CD4-positive, CD25-positive, alpha-beta regulatory T cell (primary cell): ENCODE data around the gene IGSF3. TPM values are rescaled to one million over a fixed set of nuclear protein-coding genes. Genes with fewer than 3 reads are reported as not detected.

Source experiments
- ATAC-seq, 2 donors: fragments of 150-1000 bp; cut with Tn5 transposase; one replicate each; pipeline ENCODE4 v1.10.0; 2021; ENCODE audit warnings: low read depth in 2 of 2, moderate number of reproducible peaks in 2 of 2, moderate library complexity in 1 of 2
- DNase-seq, 3 donors: peaks; one replicate each; pipeline versions ENCODE4 v3.0.0 to v3.0.0-alpha.2; 2012 to 2022; ENCODE audit warnings: mixed read lengths in 1 of 3
- H3K27ac ChIP-seq: one replicate; pipeline ENCODE4 v1.7.0; 2013; ENCODE audit warnings: mild to moderate bottlenecking, low read length; ENCODE audit not compliant: insufficient read depth, poor library complexity, severe bottlenecking
- H3K27me3 ChIP-seq: one replicate; pipeline ENCODE4 v1.7.0; 2013; ENCODE audit warnings: low read length; ENCODE audit not compliant: control insufficient read depth, insufficient read depth
- H3K36me3 ChIP-seq: one replicate; pipeline ENCODE4 v1.7.0; 2013; ENCODE audit warnings: mild to moderate bottlenecking, low read length, moderate library complexity; ENCODE audit not compliant: control insufficient read depth, insufficient read depth
- H3K4me1 ChIP-seq: 2 replicates; pipeline ENCODE4 v1.7.0; 2013; ENCODE audit warnings: mild to moderate bottlenecking, low read length; ENCODE audit not compliant: insufficient read depth, control insufficient read depth, poor library complexity, severe bottlenecking
- H3K4me3 ChIP-seq: one replicate; pipeline ENCODE4 v1.7.0; 2013; ENCODE audit warnings: low read depth, mild to moderate bottlenecking, low read length, moderate library complexity
- H3K9me3 ChIP-seq, 2 experiments: 1 replicate in 1 of 2; 2 replicates in 1 of 2; pipeline ENCODE4 v1.7.0; 2013; ENCODE audit warnings: low read length in 2 of 2, mild to moderate bottlenecking in 1 of 2, moderate library complexity in 1 of 2; ENCODE audit not compliant: control insufficient read depth in 2 of 2
- H3K27ac Mint-ChIP-seq, 3 donors: one replicate each; pipeline ENCODE4 v1.8.0; 2020 to 2022; ENCODE audit warnings: mild to moderate bottlenecking in 3 of 3, mixed read lengths in 3 of 3, moderate library complexity in 2 of 3
- H3K27me3 Mint-ChIP-seq: one replicate; pipeline ENCODE4 v1.8.0; 2022; ENCODE audit warnings: mild to moderate bottlenecking, mixed read lengths
- H3K36me3 Mint-ChIP-seq: one replicate; pipeline ENCODE4 v1.8.0; 2020; ENCODE audit warnings: mixed read lengths
- H3K4me1 Mint-ChIP-seq, 4 donors: one replicate each; pipeline ENCODE4 v1.8.0; 2020 to 2022; ENCODE audit warnings: mixed read lengths in 4 of 4, mild to moderate bottlenecking in 1 of 4
- H3K4me3 Mint-ChIP-seq, 4 donors: one replicate each; pipeline ENCODE4 v1.8.0; 2020 to 2022; ENCODE audit warnings: mild to moderate bottlenecking in 4 of 4, mixed read lengths in 4 of 4, moderate library complexity in 3 of 4
- H3K9me3 Mint-ChIP-seq, 7 donors: one replicate each; pipeline ENCODE4 v1.8.0; 2020 to 2022; ENCODE audit warnings: mixed read lengths in 7 of 7, mild to moderate bottlenecking in 3 of 7, moderate library complexity in 2 of 7
- polyA plus RNA-seq, 4 donors: library from polyadenylated mRNA; unstranded; fragments of 300-500 nt; fragmentation: Illumina TruSeq; gene quantifications; one replicate each; pipeline ENCODE4 v1.2.3, GENCODE V29; 2021
- total RNA-seq: library from RNA; stranded (reverse); gene quantifications from one replicate; pipeline ENCODE4 v1.2.3, GENCODE V29; 2022

IGSF3 gene
- total and polyA plus RNA-seq, 5 donors from 2014 or later, result 0.03 to 0.42 (median 0.21) TPM; not detected in 1

GRCh38 chr1:116529199-116529631, 138.3 kb downstream of the IGSF3 start:
- H3K36me3 ChIP-seq, result peaks cover 25% of the 10 kb centered on the region
- H3K9me3 ChIP-seq, result no peaks in the 10 kb centered on the region
- Mint-ChIP-seq H3K27me3 (no peaks in the 10 kb centered on the region), H3K9me3 (peaks cover 0 to 8% (median 2%) of the 10 kb centered on the region in 7 donors), H3K27ac (no peak overlapping the region), H3K4me1 (peaks cover 2 to 34% (median 8%) of the 10 kb centered on the region in 4 donors), H3K4me3 (no peak overlapping the region), H3K36me3 (peaks cover 34% of the 10 kb centered on the region)
- H3K27me3 ChIP-seq, result no peaks in the 10 kb centered on the region
- no peaks in the 10 kb centered on the region for H3K4me1 ChIP-seq
- H3K4me3 ChIP-seq, result no peak overlapping the region
- no peak for DNase-seq
- no peak overlapping the region for H3K27ac ChIP-seq
- ATAC-seq, result no peak

- Histone ChIP-seq H3K9me3 (no peaks in the 10 kb centered on the region), H3K27me3 (no peaks in the 10 kb centered on the region), H3K36me3 (peaks cover 20% of the 10 kb centered on the region), H3K4me3 (no peak overlapping the region), H3K4me1 (no peaks in the 10 kb centered on the region), H3K27ac (no peak overlapping the region)
- Mint-ChIP-seq H3K4me3 (no peak overlapping the region), H3K36me3 (peaks cover 28% of the 10 kb centered on the region), H3K27ac (no peak overlapping the region), H3K27me3 (no peaks in the 10 kb centered on the region), H3K4me1 (peaks cover under 1 to 31% (median 8%) of the 10 kb centered on the region in 4 donors), H3K9me3 (peaks cover 0 to 8% (median 2%) of the 10 kb centered on the region in 7 donors)
- ATAC-seq, result no peak
- DNase-seq, result no peak
Measured at GRCh38 chr1:116528329-116529083, 139.0 kb downstream of the IGSF3 start.

- Mint-ChIP-seq H3K9me3 (peaks cover 0 to 8% (median 2%) of the 10 kb centered on the region in 7 donors), H3K27me3 (no peaks in the 10 kb centered on the region), H3K36me3 (peaks cover 20% of the 10 kb centered on the region), H3K4me3 (no peak overlapping the region), H3K27ac (no peak overlapping the region), H3K4me1 (peaks cover 0 to 31% (median 7%) of the 10 kb centered on the region in 4 donors)
- H3K4me3 ChIP-seq, result no peak overlapping the region
- no peak overlapping the region for H3K27ac ChIP-seq
- DNase-seq, result no peak
- H3K9me3 ChIP-seq, result no peaks in the 10 kb centered on the region
- ATAC-seq, result no peak
- peaks cover 9% of the 10 kb centered on the region for H3K36me3 ChIP-seq
- no peaks in the 10 kb centered on the region for H3K4me1 ChIP-seq
- no peaks in the 10 kb centered on the region for H3K27me3 ChIP-seq
Measured at GRCh38 chr1:116525440-116525839, 142.1 kb downstream of the IGSF3 start.

Other genes starting within 250 kb of the IGSF3 start
- 39.6 TPM for gene CD58, start 96.7 kb downstream of the IGSF3 start, total RNA-seq
- 100 to 1,000 TPM in 2 of 4 donors, 10 to 100 TPM in 2; 69.2 to 124 (median 96.5) TPM for gene CD58, start 96.7 kb downstream of the IGSF3 start, polyA plus RNA-seq
- 192 TPM for gene CD2, start 86.7 kb upstream of the IGSF3 start, total RNA-seq
- gene CD2, start 86.7 kb upstream of the IGSF3 start, polyA plus RNA-seq, result 100 to 1,000 TPM; 341 to 457 (median 393) TPM
- gene PTGFRN, start 242.2 kb upstream of the IGSF3 start, total RNA-seq, result 0.10 TPM
- gene PTGFRN, start 242.2 kb upstream of the IGSF3 start, polyA plus RNA-seq, result under 1 TPM in 2 of 4 donors, not detected in 2; 0.02 to 0.17 TPM